ENCODE measurements around the gene ART4.

Gene ART4

DNA sequence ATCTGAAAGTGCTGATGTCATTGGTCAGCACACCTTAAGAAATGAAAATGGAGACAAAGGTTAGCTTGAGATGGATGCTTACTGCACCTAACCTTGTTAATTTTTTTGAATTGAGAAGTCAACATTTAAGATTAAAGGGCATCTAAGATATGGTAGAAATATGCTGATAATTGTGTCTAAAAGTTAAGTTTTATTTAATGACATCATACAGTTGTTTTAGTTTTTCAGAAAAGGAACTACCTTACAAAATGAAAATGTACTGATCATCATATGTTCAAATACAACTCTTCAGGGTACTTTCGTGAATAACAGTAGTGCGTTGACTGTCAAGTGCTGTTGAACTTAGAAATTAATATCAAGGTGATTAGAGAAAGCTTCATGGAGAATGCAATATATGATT lies 31.8 kb downstream of the ART4 start:
- no peak for DNase-seq (ENCODE audit: low read depth in 1 of 2, low spot score in 1 of 2)

DNA sequence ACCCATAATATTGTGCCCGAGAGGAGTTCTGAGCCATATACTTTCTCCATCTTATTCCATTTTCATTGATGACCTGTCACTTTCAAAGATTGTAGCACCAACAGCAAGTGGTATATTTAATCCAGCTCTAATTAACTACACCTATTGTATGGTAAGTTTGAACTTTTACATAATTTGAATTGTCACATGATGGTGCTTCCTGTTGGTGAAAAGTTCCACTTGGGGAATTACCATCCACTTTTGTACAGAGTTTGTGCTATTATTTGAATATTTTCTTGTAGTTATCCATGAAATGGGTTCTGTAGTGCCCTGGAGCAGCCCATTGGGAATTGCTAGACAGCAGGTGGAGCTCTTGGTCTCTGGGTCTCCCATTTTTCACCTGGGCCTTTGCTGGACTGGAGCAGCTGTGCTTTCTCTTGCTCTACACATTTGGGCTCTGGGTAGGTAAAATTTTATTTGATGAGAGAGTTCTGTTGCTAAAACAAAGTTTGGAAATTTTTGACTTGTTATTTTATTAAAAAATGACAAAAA lies 32.3 kb downstream of the ART4 start:
- no peak for DNase-seq (ENCODE audit: low read depth in 1 of 2, low spot score in 1 of 2)

DNA sequence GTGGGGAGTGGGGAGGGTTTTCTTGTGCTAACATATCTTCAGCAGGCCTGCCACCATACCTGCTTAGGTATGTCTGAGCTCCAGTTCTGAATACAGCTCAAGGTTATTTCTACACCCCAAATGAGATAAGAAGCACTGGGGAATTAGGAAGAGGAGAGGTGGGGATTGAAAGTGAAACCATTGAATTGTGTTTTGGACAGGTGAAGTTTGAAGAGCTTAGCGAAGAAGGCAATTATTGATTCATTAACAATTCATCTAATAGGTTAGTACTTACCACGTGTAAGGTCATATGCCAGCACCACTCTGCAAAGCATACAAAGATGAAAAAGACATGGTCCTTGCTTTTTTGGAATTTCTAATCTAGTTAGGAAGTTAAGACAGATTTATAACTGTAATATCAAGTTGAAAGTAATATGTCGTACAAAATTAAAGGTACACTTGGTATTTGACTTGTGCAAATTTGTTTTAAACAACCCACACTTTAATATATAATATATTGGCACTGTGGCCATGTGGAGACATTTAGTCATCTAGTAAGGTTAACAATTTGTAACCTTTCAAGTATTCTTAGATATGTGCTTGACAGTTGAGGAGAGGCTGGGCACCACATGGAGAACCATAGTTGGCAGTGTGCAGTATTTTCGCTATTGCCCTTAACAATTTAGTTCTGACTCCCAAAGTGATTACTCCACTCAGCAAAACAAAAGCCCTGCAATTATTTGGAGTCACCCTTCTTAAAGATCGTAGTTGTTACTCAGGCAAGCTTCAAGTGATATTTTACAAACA lies 33.0 kb downstream of the ART4 start:
- DNase-seq (ENCODE audit: low read depth in 1 of 2, low spot score in 1 of 2): no peak

DNA sequence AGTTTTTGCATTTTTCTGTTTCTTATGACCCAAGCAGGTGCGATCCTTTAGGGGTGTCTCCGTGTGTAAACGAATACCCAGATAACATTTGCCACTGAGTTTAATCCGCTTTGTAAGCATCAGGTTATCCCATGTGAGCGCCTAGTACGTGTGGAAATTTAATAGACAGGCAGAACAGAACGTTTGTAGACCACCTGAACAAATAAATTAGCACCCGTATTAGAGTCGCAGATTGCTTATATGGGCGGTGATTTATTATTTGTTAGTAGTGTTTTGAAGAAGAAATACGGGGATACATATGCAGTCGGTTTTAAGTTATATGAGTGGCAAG lies 39.5 kb downstream of the ART4 start:
- DNase-seq (ENCODE audit: low read depth in 1 of 2, low spot score in 1 of 2): no peak

DNA sequence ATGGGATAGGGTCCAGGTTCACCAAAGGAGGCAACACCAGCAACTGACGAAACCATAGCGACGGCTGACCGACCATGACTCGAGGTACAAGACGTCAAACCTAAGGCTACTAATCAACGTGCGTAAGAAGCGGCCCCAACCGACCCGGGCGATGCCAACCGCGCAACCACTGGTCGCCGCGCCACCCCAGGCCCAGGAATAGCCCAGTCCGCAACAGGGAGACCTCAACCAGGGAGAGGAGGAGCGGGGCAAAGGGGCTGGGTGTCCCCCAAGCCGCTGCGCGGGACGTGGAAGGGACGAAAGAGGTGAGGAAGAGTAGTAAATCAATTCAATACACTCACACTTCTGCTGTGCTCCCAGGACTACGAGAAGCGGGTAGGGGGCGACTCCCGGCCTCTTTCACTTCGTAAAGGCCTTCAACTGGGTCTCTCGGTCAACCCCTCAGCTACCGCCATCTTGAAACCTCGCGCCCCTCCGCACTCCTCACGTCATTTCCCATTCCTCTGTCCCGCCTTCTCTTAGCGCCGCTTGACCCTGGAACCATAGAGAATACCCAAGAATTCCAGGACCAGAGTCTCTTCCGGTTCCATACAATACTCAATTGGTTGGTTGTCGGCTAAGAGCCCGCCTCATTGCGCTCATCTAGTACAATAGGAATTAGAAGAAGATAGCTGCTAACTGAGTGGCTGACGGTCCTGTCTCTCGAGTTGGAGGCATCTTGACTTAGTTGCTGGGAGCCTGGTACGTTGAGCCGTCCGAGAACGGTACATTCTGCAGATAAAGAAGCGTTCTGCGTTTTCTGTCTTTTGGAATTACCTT lies 40.1 kb downstream of the ART4 start, which contains the start of the genes C12orf60 and WBP11:
Gene C12orf60, plus strand, starts transcription at position 660 of the 819 bp plus-strand sequence. CDS start 19,266 bp downstream, outside the sequence.
Gene WBP11, minus strand, starts transcription at position 468 of the 819 bp plus-strand sequence. CDS start 2,095 bp downstream, outside the sequence.
- DNase-seq (ENCODE audit: low read depth in 1 of 2, low spot score in 1 of 2): peak; percentile 67 to 75

DNA sequence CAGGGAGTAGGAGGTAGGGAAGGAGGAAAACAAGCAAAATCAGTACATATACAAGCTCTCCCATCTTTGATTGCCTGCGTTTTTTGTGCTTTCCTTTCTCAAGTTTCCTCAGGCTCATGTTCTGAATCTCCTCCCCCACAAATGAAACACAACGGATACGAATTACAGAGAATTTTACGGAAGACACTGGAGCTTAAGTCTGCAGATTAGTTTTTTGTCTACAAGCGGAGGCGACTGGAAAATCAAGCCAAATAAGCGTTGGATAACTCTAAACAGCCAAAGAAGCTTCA lies 40.7 kb downstream of the ART4 start:
- DNase-seq (ENCODE audit: low read depth in 1 of 2, low spot score in 1 of 2): no peak

DNA sequence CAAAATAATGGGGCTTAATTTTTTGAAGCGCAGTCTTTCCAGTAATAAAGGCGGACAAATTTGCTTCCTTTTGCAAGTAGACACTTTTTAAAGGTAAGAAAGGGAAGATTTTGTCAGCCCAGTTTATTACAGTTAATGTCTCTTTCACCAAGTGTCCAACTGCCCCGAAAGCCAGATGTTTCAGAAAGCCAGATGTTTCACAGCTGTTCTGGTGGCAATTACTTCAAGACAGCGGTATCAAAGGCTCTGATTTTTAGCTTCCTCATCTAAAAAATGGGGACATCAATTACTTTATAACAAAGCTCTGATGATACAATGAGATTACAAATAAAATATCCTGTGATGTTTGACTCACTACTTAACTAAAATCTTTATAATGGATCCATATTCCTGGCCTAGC lies 41.1 kb downstream of the ART4 start:
- DNase-seq (ENCODE audit: low read depth in 1 of 2, low spot score in 1 of 2): no peak

DNA sequence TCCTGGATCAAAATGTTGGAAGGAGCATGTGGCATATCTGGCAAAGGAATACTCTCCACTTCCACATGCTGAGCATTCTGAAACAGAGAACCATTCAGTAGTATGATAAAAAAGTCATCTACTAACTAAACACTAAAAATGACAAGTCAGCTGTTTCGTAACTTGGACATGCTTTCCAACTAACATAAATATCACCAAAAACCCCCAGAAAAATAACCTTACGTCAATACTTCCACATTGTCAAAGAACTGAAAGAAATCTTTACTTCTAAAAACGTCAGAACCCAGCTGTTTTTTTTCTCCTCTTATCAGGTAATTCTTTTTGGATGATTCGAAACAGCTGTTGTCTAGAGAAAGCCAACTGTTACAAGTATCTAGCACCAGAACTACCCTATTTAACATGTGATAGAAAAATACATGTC lies 48.3 kb downstream of the ART4 start:
- DNase-seq (ENCODE audit: low read depth in 1 of 2, low spot score in 1 of 2): no peak

DNA sequence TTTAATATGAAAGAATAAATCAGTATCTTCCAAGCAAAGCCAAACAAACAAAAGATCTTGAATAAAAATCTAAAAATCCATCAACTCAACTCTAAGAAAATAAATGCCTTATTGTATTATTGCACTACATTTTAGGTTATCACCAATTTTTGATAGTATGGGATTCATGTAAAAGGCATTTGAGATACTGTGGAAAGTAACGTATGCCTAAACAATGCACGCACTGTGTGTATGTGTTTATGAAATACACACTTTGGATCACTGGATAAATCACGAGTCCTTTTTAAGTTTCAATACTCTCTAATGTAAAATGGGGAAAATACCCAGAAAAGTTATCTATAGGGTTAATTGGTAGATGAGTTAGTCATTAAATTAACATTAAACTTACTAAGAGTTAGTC lies 57.8 kb downstream of the ART4 start:
- no peak for DNase-seq (ENCODE audit: low read depth in 1 of 2, low spot score in 1 of 2)

DNA sequence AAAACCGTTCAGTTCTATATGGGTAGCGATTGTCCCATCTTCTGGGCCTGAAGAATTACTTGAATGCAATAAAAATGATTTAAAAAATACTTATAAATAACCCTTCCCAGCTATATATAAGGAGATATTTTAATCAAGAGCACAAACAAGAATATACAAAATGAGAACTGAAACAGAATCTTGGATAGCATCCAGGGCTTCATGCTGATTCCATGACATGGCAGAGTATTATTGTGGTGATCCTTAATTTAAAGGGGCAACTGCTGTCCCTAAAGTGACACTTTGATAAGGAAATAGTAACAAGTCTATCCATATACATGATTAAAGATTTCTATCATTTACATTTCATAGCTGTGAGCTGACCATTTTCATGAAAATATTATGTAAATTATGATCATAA lies 58.9 kb downstream of the ART4 start:
- no peak for DNase-seq (ENCODE audit: low read depth in 1 of 2, low spot score in 1 of 2)

DNA sequence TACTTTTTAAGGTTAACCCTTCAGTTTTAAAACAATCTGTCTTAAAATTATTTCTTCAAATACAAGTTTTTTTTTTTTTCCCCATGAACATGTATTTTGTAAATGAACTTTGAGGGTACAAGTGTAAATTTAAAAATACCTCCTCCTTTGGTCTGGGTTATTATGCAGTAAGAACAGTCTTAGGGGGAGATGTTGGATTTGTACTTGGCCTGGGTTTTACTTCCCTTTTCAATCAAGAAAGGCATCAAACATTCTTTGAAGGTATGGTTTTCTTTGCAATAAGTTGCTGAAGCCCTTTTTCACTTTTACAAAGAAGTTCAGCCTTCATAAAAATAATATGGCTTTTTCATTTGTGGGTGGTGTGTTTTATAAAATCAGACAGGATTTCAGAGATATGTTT lies 60.6 kb downstream of the ART4 start:
- DNase-seq (ENCODE audit: low read depth in 1 of 2, low spot score in 1 of 2): no peak

DNA sequence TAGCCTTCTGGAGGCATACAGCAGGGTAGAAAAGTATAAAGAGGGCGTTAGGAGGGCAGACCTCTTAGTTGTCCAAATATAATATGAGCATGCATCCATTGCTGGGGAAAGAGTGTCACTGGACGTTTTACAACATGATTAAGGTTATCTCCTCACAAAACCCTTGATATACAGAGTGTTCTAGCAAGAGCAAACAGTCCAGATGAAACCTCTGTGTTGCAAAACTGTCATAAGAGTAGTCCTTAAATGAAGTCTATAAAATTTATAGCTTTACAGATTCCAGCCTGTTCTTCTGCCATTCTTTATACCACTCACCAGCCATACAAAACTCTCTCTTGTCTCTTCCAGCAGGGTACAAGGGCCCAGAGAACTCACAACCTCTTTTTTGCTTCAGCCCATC lies 61.8 kb downstream of the ART4 start:
- DNase-seq (ENCODE audit: low read depth in 1 of 2, low spot score in 1 of 2): no peak

DNA sequence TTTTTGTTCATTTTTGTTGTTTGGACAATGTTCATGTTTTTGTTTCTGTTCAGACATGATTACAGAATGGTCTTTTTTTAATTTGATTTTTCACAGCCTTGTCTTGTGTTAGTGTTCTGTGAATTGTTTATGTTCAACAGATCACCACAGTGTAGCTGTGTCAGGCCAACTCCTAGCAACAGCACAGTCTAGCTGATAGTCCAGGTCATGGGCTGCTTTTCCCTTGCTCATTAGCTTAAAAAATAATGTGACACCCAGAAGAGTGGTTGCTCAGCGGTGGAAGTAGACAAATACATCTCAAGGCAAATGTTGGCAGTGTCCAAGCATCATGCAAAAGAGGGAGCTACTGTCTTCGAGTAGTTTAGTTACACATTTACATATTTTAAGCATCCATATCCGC lies 62.5 kb downstream of the ART4 start:
- no peak for DNase-seq (ENCODE audit: low read depth in 1 of 2, low spot score in 1 of 2)

DNA sequence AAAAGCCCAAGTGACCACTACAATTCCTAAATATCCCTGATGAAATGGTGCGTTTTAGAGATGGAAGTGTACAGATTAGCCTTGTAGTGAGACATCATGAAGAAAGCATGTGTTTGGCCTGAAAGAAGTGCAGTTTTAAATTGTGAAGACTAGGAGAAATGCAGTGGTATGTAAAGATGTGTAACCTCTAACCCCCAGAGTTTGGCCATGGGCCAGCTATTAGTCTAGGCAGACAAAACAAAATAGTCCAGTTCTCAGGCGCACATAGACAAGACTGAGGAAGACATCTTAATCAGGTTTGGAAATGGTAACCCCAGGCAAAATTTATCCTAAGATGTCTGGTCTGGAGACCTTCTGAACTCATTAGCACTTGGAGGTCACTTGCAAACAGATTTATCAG lies 63.5 kb downstream of the ART4 start:
- DNase-seq (ENCODE audit: low read depth in 1 of 2, low spot score in 1 of 2): no peak

DNA sequence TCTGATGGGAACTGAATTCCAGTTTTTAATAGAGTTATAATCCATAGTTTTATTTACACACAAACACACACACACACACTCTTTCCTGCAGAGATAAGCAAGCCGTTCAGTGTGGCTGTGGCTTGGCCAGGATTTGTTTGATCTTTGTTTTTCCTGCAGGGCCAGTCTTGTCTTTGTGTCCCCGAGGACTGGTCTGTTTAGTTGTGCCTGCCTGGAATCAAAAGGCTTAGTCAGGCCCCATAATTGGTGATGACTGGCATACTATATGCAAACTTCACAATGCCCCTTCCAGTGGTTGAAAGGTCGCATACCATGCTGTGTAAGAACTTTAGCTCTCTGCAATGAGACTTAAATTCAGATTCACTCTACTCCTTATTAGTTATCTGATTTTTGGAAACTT lies 66.1 kb downstream of the ART4 start:
- DNase-seq (ENCODE audit: low read depth in 1 of 2, low spot score in 1 of 2): no peak

DNA sequence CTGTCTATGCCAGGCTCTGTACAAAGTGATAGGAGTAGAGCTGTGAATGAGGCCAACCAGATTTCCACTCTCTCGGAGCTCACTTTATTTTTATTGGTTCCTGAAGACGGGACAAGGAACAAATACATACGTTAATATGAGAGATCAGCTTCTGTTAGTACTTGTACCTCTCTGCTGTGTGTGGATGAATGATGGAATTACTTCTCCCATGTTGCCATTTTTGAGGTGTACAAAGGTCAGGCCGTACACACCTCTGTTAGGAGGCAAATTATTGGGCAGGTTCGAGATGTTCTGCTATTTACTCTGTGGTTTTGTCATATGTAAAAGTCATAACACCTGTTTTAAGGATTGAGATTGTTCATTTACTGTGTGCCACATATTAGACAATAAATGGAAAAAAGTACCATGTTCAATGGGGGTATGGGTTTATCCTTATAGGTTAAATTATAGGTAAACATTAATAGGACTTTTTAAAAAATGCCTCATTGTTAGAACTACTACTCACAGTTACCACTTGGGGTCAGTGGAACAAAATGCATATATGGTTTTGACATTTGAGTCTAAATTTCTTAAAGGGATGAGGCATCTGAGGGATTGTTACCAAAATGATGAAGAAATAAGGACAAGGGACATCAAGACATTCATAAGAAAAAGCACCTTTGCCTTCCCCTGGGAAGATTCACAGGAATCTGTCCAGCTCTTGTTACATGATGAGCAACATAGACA lies 66.9 kb downstream of the ART4 start:
- DNase-seq (ENCODE audit: low read depth in 1 of 2, low spot score in 1 of 2): no peak

DNA sequence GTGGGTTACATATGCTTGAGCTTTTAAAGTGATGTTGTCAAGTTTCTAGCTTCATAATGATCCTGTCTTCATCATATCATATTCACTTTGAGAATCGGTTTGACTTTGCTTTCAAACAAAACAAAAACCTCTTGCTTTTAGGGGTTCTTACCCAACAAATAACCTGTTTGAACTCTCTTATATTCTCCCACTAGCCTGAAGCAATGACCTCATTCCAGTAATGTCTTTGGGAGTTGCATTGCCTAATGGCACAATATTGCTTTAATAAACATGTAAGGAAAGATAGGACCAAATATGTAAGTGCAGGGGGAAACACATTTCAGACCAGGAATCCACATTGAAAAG lies 67.7 kb downstream of the ART4 start:
- no peak for DNase-seq (ENCODE audit: low read depth in 1 of 2, low spot score in 1 of 2)
